Uterus (tissue), 2 donors: ENCODE measurements around the gene IQCE.

Experiments
- POLR2A ChIP-seq, 2 donors: fragments of 450-650 bp; IDR thresholded peaks; one replicate each; pipeline ENCODE4 v1.6.1; 2016; ENCODE audit warnings: antibody characterized with exemption in 2 of 2, mild to moderate bottlenecking in 1 of 2, moderate library complexity in 1 of 2
- TF ChIP-seq, protein P1 (sequence below), 4 experiments: fragments of 200-600 bp in 2 of 4; fragments of 450-650 bp in 2 of 4; sonication (generic) in 2 of 4; IDR thresholded peaks; one replicate each; pipeline ENCODE4 v1.5.1; 2016 to 2019; ENCODE audit warnings: antibody characterized with exemption in 4 of 4, mild to moderate bottlenecking in 2 of 4, moderate library complexity in 1 of 4

DNA sequence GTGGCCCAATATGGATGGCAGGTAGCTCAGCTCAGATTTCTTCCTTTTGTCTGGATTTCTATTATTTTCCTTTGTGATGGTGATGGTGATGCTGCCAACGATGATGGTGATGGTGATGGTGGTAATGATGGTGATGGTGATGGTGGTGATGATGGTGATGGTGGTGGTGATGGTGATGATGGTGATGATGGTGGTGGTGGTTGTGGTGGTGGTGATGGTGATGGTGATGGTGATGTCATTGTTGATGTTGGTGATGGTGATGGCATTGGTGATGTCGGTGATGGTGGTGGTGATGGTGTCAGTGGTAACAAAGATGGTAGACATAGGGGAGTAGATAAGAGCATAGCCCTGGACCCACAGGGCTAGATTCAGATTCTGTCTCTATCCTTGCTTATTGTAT is 98.4 kb downstream of the IQCE start:
- no peak for TF ChIP-seq POLR2A (IDR thresholded peaks at IDR 0.05)
- TF ChIP-seq, protein P1, sequence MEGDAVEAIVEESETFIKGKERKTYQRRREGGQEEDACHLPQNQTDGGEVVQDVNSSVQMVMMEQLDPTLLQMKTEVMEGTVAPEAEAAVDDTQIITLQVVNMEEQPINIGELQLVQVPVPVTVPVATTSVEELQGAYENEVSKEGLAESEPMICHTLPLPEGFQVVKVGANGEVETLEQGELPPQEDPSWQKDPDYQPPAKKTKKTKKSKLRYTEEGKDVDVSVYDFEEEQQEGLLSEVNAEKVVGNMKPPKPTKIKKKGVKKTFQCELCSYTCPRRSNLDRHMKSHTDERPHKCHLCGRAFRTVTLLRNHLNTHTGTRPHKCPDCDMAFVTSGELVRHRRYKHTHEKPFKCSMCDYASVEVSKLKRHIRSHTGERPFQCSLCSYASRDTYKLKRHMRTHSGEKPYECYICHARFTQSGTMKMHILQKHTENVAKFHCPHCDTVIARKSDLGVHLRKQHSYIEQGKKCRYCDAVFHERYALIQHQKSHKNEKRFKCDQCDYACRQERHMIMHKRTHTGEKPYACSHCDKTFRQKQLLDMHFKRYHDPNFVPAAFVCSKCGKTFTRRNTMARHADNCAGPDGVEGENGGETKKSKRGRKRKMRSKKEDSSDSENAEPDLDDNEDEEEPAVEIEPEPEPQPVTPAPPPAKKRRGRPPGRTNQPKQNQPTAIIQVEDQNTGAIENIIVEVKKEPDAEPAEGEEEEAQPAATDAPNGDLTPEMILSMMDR (IDR thresholded peaks at IDR 0.05), result no peak
